Activated CD4-positive, alpha-beta T cell treated with anti-CD3 and anti-CD28 coated beads, Interleukin-2, amount 50 U/mL, for 24 hours (primary cell): Measurements from ENCODE around the gene BORCS6.
"Not testable (repeated sequence)": the region's sequence is repeated elsewhere in the genome, so short reads cannot be mapped to it uniquely, and the experiment has no call there.

ENCODE experiments used
- DNase-seq, 2 donors: peaks; one replicate each; pipeline ENCODE4 v3.0.0-alpha.2; 2020; ENCODE audit warnings: low read depth in 1 of 2, low spot score in 1 of 2

Gene BORCS6

DNA sequence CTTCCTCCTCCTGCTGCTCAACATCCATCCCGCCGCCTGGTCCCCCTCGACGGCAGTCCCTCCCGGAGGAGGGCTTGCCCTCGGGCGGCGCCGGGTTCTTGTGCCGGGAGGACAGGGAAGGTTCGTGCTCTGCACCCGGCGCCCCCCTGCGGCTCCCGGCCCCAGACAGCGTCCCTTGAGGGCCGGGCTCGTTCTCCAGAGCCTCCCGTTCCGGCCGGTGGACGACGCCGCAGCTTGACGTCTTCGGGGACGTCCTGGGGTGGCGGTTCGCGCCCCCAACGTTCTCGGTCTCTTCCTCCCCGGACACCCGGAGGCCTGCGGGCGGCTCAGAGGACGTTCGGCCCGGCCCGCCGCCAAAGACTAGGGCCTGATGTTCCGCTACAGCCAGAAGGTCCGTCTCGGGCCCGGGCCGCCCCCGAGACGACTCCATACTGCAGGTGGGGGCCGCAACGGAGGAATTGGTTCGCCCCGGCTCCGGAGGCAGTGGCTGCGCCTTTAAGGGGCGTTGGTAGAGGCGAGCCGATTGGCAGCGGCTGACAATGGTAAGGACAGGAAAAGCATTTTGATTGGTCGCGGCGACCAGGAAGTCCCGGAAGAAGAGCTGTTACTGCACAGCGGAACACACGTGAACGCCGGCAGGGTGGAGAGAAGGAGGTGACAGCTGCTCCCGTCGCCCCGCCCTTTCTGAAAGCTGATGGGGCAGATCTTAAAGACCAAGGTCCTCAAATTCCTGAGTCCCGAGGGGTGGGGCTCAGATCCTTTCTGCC lies at the start of gene BORCS6:
Gene BORCS6, minus strand, starts transcription at position 470 of the 767 bp plus-strand sequence. Its CDS starts 40 bp downstream, at position 430.
- DNase-seq: peak; percentile 72 to 94

DNA sequence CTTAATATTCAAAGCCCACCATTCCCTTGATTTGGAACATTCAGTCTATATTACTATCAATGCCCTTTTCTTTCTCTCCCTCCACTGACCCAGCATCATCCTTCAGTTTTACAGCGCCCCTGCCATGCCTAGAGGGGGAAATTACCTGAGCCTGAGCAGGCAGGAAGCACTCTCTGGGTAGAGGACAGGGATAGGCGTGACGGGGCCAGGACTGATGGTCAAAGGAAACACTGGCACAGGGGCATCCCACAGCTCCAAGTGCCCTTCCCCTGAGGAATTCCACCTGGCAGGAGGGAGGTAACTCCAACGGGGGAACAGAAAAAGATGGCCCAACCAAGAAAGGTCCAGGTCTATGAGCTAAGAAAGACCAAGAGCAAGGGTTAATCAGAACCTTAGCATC lies 47.9 kb upstream of the BORCS6 start:
- DNase-seq: no peak

DNA sequence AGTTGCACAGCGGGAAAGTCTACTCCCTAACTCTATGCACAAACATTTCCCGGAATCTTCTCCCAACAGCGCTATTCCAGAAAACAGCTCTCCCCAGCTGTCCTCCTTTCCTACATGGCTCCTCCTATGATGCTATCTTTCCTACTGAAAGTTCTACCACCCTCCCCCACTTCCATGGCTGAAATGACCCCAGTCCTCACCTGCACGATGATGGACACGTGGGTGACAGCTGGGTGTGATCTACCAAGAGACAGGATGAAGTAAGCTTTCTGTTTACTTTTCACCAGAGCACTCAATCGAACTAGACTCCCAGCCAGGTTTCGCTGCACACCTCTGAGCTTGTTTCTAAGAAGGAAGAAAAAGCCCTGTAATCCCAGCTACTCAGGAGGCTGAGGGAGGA lies 47.2 kb upstream of the BORCS6 start:
- DNase-seq: no peak

GRCh38 chr17:8235676-8236075 lies 45.7 kb upstream of the BORCS6 start:
- DNase-seq: no peak

- DNase-seq: no peak
Measured at GRCh38 chr17:8234361-8235270, 44.6 kb upstream of the BORCS6 start.

DNA sequence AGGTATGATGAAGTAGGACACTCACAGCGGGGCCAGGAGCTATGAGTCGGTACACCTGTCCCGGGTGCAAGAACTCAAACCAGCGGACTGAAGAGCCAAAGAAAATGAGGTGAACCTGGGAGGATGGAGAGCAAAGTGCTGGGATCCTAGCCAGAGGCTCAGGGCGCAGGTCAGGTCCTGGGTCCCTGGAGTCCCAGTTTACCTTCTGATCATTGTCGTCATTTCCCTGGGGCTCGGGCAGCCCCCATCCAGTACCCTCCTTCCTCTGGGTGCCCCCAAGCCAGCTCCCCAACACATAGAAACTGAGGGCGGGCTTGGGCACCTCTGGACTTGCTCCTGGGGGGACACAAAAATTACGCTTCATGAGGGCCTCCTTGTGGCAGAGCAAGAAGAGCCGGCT lies 41.7 kb upstream of the BORCS6 start:
- no peak for DNase-seq

GRCh38 chr17:8227238-8227581 lies 37.2 kb upstream of the BORCS6 start:
- DNase-seq: no peak

- peak in 1 of 2 donors; percentile 53 for DNase-seq
Measured at GRCh38 chr17:8226536-8227237, 36.7 kb upstream of the BORCS6 start.

GRCh38 chr17:8225813-8226535 lies 36.0 kb upstream of the BORCS6 start:
- DNase-seq: peak; percentile 52 to 79

GRCh38 chr17:8224891-8225812 lies 35.2 kb upstream of the BORCS6 start:
- no peak for DNase-seq

DNA sequence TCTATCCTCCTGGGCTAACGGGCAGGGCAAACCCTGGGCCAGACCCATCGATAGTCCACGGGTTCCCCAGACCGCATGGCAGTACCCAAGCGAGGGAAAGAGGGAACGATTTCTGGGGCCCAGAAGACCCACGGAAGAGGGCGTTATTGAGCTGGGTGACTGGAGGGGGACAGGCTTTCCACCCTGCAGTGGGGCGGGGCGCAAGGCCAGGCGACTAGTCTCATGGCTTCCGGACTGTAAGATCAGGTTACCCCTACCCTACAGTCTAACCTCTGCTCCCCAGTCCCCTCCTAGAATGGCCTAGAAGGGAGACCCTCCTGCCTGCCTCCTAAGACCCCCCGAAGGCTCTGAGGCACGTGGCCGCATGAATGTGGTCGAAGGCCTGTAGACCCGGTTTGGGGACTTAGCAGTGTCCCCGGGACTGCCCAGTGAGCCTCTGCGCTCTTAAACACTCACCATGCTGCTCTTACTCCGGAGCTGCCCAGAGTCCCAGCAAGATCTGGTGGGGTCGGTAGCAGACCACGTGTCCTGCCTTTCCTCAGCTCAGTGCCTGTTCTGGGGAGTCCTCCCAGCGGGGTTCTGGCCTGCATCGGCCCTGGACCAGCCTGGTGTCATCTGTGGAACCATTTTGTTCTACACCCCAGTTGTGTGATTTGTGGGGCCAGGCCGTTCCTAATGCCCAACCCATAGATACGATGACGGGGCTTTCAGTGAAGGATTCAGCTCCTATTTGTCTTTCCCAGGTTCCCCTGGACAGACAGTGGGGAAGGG lies 33.6 kb upstream of the BORCS6 start:
- peak; percentile 21 to 52 for DNase-seq

DNA sequence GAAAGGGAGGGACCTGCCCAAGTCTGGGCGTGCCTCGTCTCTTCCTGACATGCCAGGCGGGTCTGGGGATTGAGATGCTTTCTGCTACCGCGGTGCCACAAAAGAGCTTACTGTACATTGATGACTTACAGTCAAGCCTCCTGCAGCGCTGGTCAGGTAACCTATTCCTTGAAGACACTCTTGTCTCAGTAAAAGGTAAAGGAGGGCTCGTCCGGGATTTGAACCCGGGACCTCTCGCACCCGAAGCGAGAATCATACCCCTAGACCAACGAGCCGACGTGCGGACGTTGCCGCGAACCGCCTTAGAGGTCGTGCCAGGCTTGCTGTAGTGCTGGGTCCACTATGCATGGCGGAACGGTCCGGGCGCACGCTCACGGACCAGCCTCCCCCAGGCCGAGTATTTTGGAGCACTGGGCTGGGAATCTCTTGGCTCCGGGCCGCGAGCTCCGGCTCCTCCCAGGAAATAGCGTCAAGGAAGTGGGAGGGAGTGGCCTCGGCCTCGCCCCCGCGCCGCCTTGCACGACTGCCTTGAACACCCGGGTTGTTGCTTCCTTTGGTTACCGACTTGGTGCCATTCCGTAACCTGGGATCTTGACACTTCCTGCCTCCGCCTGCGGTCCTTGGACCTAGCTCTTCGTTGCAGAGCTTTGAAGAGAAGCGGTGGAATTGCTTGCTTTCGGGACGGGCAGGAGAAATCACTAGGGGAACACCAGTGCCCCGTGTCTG lies 32.8 kb upstream of the BORCS6 start:
- peak; percentile 88 to 92 for DNase-seq

- DNase-seq: no peak
Measured at GRCh38 chr17:8222380-8222629, 32.3 kb upstream of the BORCS6 start.

GRCh38 chr17:8221663-8222379 lies 31.8 kb upstream of the BORCS6 start:
- peak; percentile 92 to 93 for DNase-seq

GRCh38 chr17:8220783-8221662 lies 31.0 kb upstream of the BORCS6 start:
- peak; percentile 95 to 99 for DNase-seq

- not testable (repeated sequence) for DNase-seq
Measured at GRCh38 chr17:8214000-8214399, 24.0 kb upstream of the BORCS6 start.
